MM.1S (cell line): ENCODE data around the gene PRKCH.

Experiments used
- CTCF ChIP-seq: fragments of 300-600 bp; sonication (generic); IDR thresholded peaks from 2 replicates; pipeline ENCODE4 v1.5.1; 2016; ENCODE audit warnings: antibody characterized with exemption, low read length, mixed read lengths
- EZH2 ChIP-seq: fragments of 300-600 bp; sonication (generic); optimal IDR thresholded peaks from 2 replicates; pipeline ENCODE3; 2017; ENCODE audit warnings: low read depth, mild to moderate bottlenecking, antibody characterized with exemption, low read length, mixed read lengths
- EZH2phosphoT487 ChIP-seq: fragments of 300-600 bp; sonication (generic); IDR thresholded peaks from 2 replicates; pipeline ENCODE4 v1.6.1; 2018; ENCODE audit warnings: antibody characterized with exemption, low read length

GRCh38 chr14:61474015-61474414, 152.6 kb downstream of the PRKCH start:
- TF ChIP-seq EZH2 = no peak
- no peak for TF ChIP-seq EZH2phosphoT487
- TF ChIP-seq CTCF = no peak
